Skin of body (tissue), 2 donors: ENCODE data around the gene ZNF816. TPM values are rescaled to one million over a fixed set of nuclear protein-coding genes. Genes with fewer than 3 reads are reported as not detected.
"Not testable (repeated sequence)": the region's sequence is repeated elsewhere in the genome, so short reads cannot be mapped to it uniquely, and the experiment has no call there.

Source experiments
- DNase-seq: peaks from one replicate; lab custom pipeline; 2025; lab: John Stamatoyannopoulos, UW
- total RNA-seq: library from RNA; depleted of rRNA; stranded (reverse); fragments of >200 nt; gene quantifications from one replicate; pipeline ENCODE4 v1.2.3, GENCODE V29; 2014

ZNF816 gene
- total RNA-seq, 1 donor from 2014 or later: 11.4 TPM

- no peak for DNase-seq
These were observed 26.3 kb downstream of the ZNF816 start for GRCh38 chr19:52936151-52936953.

GRCh38 chr19:52935434-52935833, 27.2 kb downstream of the ZNF816 start:
- no peak for DNase-seq

GRCh38 chr19:52924641-52925040, 38.0 kb downstream of the ZNF816 start:
- not testable (repeated sequence) for DNase-seq

- DNase-seq: no peak
These were observed 38.7 kb downstream of the ZNF816 start for GRCh38 chr19:52923778-52924593.

GRCh38 chr19:52922841-52923777, 39.6 kb downstream of the ZNF816 start, which contains the start of gene ZNF888:
TSS of gene ZNF888 (minus strand) at chr19:52923428. CDS start at chr19:52917873, 5,555 bp downstream.
- DNase-seq: peak; percentile 73

GRCh38 chr19:52917531-52917930, 45.1 kb downstream of the ZNF816 start:
- no peak for DNase-seq

GRCh38 chr19:52910648-52911047, 52.0 kb downstream of the ZNF816 start:
- no peak for DNase-seq

- not testable (repeated sequence) for DNase-seq
These were observed 58.5 kb downstream of the ZNF816 start for GRCh38 chr19:52904052-52904780.

- no peak for DNase-seq
These were observed 60.8 kb downstream of the ZNF816 start for GRCh38 chr19:52901842-52902241.

Other genes with a start within 250 kb of the ZNF816 start
- gene ZNF611, start 227.8 kb downstream of the ZNF816 start, total RNA-seq: 12.1 TPM
- 3.6 TPM for gene ZNF600, start 176.1 kb downstream of the ZNF816 start, total RNA-seq
- gene ZNF28, start 141.2 kb downstream of the ZNF816 start, total RNA-seq: 13.5 TPM
- 25.3 TPM for gene ZNF468, start 105.3 kb downstream of the ZNF816 start, total RNA-seq
- gene ZNF320, start 65.2 kb downstream of the ZNF816 start, total RNA-seq: 16.4 TPM
- gene ZNF888, start 39.5 kb downstream of the ZNF816 start, total RNA-seq: 4.8 TPM
- not detected for gene ERVV-1, start 51.0 kb upstream of the ZNF816 start, total RNA-seq
- gene ERVV-2, start 81.9 kb upstream of the ZNF816 start, total RNA-seq: not detected
- gene ZNF160, start 140.5 kb upstream of the ZNF816 start, total RNA-seq: 42.4 TPM
- 12.5 TPM for gene ZNF415, start 170.0 kb upstream of the ZNF816 start, total RNA-seq
- 10.9 TPM for gene ZNF347, start 196.2 kb upstream of the ZNF816 start, total RNA-seq
- 3.1 TPM for gene ZNF665, start 230.5 kb upstream of the ZNF816 start, total RNA-seq